ENCODE data around the gene PYGB.

Gene PYGB

DNA sequence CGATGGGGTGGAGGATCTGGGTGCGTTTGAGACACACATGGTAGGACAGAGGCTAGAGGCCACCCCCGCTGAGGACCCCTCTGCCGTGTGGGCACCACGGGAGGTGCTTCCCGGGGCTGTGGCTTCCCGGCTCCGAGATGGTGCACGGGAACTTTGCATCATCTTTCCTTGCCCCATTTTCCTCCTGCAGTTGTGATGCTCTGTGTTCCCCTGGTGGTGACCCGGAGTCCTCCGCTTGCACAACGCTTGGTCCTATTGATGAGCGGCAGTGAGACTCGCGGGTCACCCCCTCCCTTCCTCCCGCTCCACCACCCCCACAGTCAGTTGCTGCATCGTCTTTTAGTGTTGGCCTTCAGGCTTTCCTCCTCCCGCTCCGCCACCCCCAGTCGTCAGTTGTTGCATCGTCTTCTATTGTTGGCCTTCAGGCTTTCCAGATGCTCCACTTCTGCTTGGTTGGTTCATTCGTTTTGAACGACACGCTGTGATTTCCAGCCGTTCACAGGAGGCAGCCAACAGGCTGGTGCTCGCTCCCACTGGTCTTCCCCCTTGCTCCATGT lies 37.3 kb downstream of the PYGB start:
- H3K4me3 ChIP-seq (ENCODE audit: low read depth in 1 of 2, low read length in 1 of 2) = no peak overlapping the region
- no peak overlapping the region for H3K27ac ChIP-seq
- H3K9me3 ChIP-seq = no peaks in the 10 kb centered on the region
- H3K27me3 ChIP-seq = no peaks in the 10 kb centered on the region
- H3K36me3 ChIP-seq = peaks cover 98% of the 10 kb centered on the region
- TF ChIP-seq, protein P1, sequence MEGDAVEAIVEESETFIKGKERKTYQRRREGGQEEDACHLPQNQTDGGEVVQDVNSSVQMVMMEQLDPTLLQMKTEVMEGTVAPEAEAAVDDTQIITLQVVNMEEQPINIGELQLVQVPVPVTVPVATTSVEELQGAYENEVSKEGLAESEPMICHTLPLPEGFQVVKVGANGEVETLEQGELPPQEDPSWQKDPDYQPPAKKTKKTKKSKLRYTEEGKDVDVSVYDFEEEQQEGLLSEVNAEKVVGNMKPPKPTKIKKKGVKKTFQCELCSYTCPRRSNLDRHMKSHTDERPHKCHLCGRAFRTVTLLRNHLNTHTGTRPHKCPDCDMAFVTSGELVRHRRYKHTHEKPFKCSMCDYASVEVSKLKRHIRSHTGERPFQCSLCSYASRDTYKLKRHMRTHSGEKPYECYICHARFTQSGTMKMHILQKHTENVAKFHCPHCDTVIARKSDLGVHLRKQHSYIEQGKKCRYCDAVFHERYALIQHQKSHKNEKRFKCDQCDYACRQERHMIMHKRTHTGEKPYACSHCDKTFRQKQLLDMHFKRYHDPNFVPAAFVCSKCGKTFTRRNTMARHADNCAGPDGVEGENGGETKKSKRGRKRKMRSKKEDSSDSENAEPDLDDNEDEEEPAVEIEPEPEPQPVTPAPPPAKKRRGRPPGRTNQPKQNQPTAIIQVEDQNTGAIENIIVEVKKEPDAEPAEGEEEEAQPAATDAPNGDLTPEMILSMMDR (IDR thresholded peaks at IDR 0.05) = no peak
- H3K4me1 ChIP-seq (ENCODE audit: control insufficient read depth in 1 of 2, insufficient read depth in 1 of 2, low read depth in 1 of 2, low read length in 1 of 2) = no peaks in the 10 kb centered on the region

DNA sequence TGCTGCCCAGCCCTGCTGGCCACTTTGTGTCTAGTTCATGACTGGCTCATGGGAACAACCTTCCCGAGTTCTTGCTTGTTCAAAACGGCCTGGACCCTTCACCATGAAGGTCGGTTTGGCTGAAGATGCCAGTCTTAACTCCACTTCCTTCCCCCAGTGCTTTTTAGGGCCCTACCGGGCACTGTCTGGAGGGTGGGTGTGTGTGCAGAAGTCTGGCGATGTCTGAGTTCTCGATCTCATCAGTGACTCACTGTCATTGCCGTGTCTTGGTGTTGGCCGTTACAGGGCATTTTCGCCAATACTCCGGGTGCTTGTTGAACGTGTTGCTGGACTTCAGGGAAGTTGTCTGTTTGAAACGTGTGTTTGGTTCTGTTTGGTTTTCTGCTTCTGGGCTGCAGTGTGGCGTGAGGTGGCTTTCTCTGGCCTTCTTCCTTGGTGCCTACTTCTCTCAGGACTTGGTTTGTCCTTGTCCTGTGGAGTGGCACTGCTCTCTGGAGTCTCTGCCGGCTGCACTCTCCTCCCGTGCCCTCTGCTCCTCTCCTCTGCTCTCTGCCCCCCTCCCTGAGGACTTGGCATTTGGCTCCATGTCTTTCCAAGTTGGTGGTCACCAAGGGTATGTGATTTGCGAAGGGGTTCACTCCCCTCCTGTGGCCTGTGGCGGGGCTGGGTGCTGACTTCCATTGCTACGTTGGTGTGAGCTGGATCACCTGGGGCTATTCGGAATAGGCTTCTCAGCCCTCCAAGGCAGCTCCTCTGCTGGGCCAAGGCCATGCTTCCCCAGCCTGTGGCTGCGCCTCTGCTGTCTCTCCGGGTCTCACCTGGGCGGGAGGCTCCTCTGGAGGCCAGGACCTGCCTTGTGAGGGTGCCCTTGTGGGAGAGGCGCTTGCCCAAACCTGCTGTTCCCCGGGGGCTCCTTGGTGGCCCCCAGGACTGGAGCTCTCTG lies 38.2 kb downstream of the PYGB start:
- H3K36me3 ChIP-seq = peaks cover 98% of the 10 kb centered on the region
- no peak overlapping the region for H3K4me3 ChIP-seq (ENCODE audit: low read depth in 1 of 2, low read length in 1 of 2)
- TF ChIP-seq, protein P1 (IDR thresholded peaks at IDR 0.05) = no peak
- H3K27me3 ChIP-seq = no peaks in the 10 kb centered on the region
- no peaks in the 10 kb centered on the region for H3K9me3 ChIP-seq
- H3K27ac ChIP-seq = no peak overlapping the region
- H3K4me1 ChIP-seq (ENCODE audit: control insufficient read depth in 1 of 2, insufficient read depth in 1 of 2, low read depth in 1 of 2, low read length in 1 of 2) = no peaks in the 10 kb centered on the region

DNA sequence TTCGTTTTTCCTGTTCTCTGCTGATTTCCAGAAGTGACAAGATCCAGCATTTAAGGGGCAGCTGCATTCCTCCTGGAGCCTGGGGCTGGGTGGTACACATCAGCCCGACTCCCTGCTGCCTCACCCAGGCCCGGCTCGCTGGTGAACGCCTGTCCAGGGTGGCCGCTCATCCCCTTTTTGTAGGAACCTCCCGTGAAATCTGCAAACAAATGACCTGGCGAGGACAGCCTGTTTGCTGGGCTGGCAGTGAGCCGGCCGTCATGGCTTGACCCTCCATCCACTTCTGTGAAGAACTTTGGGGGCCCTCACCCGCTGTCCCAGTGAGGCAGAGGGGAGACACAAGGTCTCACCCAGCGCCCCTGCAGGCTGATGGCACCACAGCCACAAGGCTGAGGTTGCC lies 39.0 kb downstream of the PYGB start:
- Histone ChIP-seq H3K4me3 (ENCODE audit: low read depth in 1 of 2, low read length in 1 of 2) (no peak overlapping the region), H3K9me3 (no peaks in the 10 kb centered on the region), H3K27ac (no peak overlapping the region), H3K4me1 (ENCODE audit: control insufficient read depth in 1 of 2, insufficient read depth in 1 of 2, low read depth in 1 of 2, low read length in 1 of 2) (no peaks in the 10 kb centered on the region), H3K27me3 (no peaks in the 10 kb centered on the region), H3K36me3 (peaks cover 98% of the 10 kb centered on the region)
- TF ChIP-seq, protein P1 (IDR thresholded peaks at IDR 0.05) = no peak

DNA sequence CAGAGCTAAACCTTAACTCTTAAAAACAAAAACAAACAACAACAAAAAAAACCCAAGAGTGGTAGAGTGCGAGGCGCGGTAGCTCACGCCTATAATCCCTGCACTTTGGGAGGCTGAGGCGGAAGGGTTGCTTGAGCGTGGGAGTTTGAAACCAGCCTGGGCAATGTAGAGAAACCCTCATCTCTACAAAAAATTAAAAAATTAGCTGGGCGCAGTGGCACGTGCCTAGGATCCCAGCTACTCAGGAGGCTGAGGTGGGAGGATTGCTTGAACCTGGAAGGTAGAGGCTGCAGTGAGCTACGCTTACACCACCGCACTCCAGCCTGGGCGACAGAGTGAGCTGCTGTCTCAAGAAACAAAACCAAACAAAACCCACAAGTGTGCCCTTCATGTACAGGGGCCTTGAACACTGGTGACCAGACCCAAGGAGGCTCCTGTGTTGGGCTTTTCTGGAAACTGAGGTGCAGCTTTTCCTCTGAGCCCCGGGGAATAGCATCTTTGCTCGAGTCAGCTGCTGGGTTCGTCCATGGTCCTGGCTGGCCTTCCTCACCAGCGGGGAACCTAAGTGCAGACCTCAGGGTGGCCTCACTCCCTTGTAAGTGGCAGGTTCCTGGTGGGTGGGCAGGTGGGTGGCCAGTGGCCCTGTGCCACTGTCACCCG lies 39.9 kb downstream of the PYGB start:
- H3K4me1 ChIP-seq (ENCODE audit: control insufficient read depth in 1 of 2, insufficient read depth in 1 of 2, low read depth in 1 of 2, low read length in 1 of 2) = no peaks in the 10 kb centered on the region
- H3K36me3 ChIP-seq = peaks cover 98% of the 10 kb centered on the region
- TF ChIP-seq, protein P1 (IDR thresholded peaks at IDR 0.05) = no peak
- no peaks in the 10 kb centered on the region for H3K9me3 ChIP-seq
- H3K4me3 ChIP-seq (ENCODE audit: low read depth in 1 of 2, low read length in 1 of 2) = no peak overlapping the region
- H3K27ac ChIP-seq = no peak overlapping the region
- H3K27me3 ChIP-seq = no peaks in the 10 kb centered on the region

DNA sequence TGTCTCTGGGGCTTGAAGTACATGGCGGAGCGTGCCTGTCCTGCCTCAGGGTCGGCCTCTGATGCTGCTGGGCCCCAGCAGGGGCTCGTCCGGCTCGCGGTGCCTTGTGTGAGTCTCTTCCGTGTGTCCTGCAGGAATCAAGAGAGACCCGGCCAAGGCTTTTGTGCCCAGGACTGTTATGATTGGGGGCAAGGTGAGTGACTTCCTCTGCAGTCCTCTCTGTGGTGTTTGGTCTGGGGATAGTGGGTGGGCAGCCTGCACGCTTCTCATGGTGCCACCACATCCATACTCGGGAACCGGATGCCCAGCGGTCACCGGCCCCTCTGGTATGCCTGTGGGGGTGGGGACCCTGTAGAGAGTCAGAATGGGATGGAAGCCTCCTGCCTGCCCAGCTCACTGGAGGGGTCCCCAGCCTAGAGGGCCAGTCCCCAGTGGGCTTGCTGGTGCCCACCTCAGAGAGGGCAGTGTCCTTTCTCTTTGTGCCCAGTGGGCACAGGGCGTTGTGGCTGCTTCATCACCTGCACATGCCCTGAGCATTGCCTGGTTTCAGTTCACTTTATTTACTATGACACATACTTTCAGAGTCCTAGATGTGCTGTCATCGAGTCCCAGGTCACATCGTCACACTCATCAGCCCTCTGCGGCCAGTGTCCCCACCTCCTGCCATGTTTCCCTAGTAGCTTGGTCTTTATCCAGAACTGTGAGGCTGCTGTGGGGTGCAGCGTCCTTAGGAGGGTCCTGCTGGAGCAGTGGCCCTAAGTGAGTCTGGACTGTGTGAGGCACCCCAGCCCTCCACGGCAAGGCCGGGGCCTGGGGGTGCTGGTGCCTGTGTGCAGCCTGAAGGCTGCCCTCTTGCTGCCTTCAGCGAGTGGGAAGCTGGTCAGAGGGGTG lies 40.7 kb downstream of the PYGB start:
- Histone ChIP-seq H3K4me1 (ENCODE audit: control insufficient read depth in 1 of 2, insufficient read depth in 1 of 2, low read depth in 1 of 2, low read length in 1 of 2) (no peaks in the 10 kb centered on the region), H3K27me3 (no peaks in the 10 kb centered on the region), H3K9me3 (no peaks in the 10 kb centered on the region), H3K4me3 (ENCODE audit: low read depth in 1 of 2, low read length in 1 of 2) (no peak overlapping the region), H3K36me3 (peaks cover 91% of the 10 kb centered on the region), H3K27ac (no peak overlapping the region)
- TF ChIP-seq, protein P1 (IDR thresholded peaks at IDR 0.05) = no peak
